GM23338 (cell line): ENCODE results near the gene TRPM2. TPM values are rescaled to one million over a fixed set of nuclear protein-coding genes. Genes with fewer than 3 reads are reported as not detected.

Source experiments
- ATAC-seq: fragments of 200-7000 bp; cut with Tn5 transposase; 3 replicates; pipeline ENCODE4 v1.9.1; 2020
- DNase-seq: peaks from one replicate; pipeline ENCODE4 v3.0.0-alpha.2; 2015; ENCODE audit warnings: low spot score
- H2AFZ ChIP-seq: fragments of 200-600 bp; sonication (generic); 2 replicates; pipeline ENCODE4 v1.8.0; 2016; ENCODE audit warnings: antibody characterized with exemption, mild to moderate bottlenecking, moderate library complexity
- H3F3A ChIP-seq: fragments of 200-600 bp; sonication (generic); replicated peaks from 2 replicates; pipeline ENCODE4 v1.8.0; 2017; ENCODE audit warnings: antibody characterized with exemption, mixed run types, low read depth
- H3K27ac ChIP-seq: fragments of 200-600 bp; sonication (generic); 2 replicates; pipeline ENCODE4 v1.6.1; 2016; ENCODE audit warnings: low read depth
- H3K27me3 ChIP-seq: fragments of 200-600 bp; sonication (generic); 2 replicates; pipeline ENCODE4 v1.8.0; 2016; ENCODE audit warnings: mild to moderate bottlenecking, mixed run types, moderate library complexity; ENCODE audit not compliant: insufficient read depth
- H3K36me3 ChIP-seq: fragments of 200-600 bp; sonication (generic); 2 replicates; pipeline ENCODE4 v1.8.0; 2016; ENCODE audit warnings: mild to moderate bottlenecking; ENCODE audit not compliant: insufficient read depth
- H3K4me1 ChIP-seq: fragments of 200-600 bp; sonication (generic); 2 replicates; pipeline ENCODE4 v1.8.0; 2016; ENCODE audit warnings: mild to moderate bottlenecking, moderate library complexity; ENCODE audit not compliant: insufficient read depth
- H3K4me2 ChIP-seq: fragments of 200-600 bp; sonication (generic); 2 replicates; pipeline ENCODE4 v1.7.1; 2017; ENCODE audit warnings: mixed run types
- H3K4me3 ChIP-seq: fragments of 200-600 bp; sonication (generic); 2 replicates; pipeline ENCODE4 v1.6.1; 2016; ENCODE audit warnings: mixed run types
- H3K79me2 ChIP-seq: fragments of 200-600 bp; sonication (generic); replicated peaks from 2 replicates; pipeline ENCODE4 v1.8.0; 2017; ENCODE audit warnings: mild to moderate bottlenecking; ENCODE audit not compliant: insufficient read depth
- H3K9me2 ChIP-seq: fragments of 200-600 bp; sonication (generic); 2 replicates; pipeline ENCODE4 v1.8.0; 2017; ENCODE audit not compliant: insufficient read depth
- H4K20me1 ChIP-seq: fragments of 200-600 bp; sonication (generic); replicated peaks from 2 replicates; pipeline ENCODE4 v1.8.0; 2017; ENCODE audit warnings: mild to moderate bottlenecking; ENCODE audit not compliant: insufficient read depth
- H3K27ac Mint-ChIP-seq: 2 replicates; pipeline ENCODE4 v1.8.0; 2020; ENCODE audit warnings: inconsistent platforms, mild to moderate bottlenecking, moderate library complexity, mixed read lengths
- H3K27me3 Mint-ChIP-seq: 3 replicates; pipeline ENCODE4 v1.8.0; 2022; ENCODE audit warnings: low read depth, mild to moderate bottlenecking, moderate library complexity, mixed read lengths, inconsistent platforms; ENCODE audit not compliant: insufficient read depth, poor library complexity
- H3K36me3 Mint-ChIP-seq: 3 replicates; pipeline ENCODE4 v1.8.0; 2021; ENCODE audit warnings: low read depth, mild to moderate bottlenecking, inconsistent platforms, moderate library complexity, mixed read lengths
- H3K4me1 Mint-ChIP-seq: 3 replicates; pipeline ENCODE4 v1.8.0; 2020; ENCODE audit warnings: mild to moderate bottlenecking, inconsistent platforms, mixed read lengths
- H3K4me3 Mint-ChIP-seq: 3 replicates; pipeline ENCODE4 v1.8.0; 2021; ENCODE audit warnings: moderate library complexity, mild to moderate bottlenecking, inconsistent platforms, mixed read lengths
- H3K9me3 Mint-ChIP-seq: 3 replicates; pipeline ENCODE4 v1.8.0; 2020; ENCODE audit warnings: moderate library complexity, mild to moderate bottlenecking, inconsistent platforms, mixed read lengths
- CREB1 ChIP-seq: fragments of 250-450 bp; sonication (Bioruptor Pico); IDR thresholded peaks from 2 replicates; pipeline ENCODE4 v1.5.0; 2020; ENCODE audit warnings: low read depth, mild to moderate bottlenecking, moderate library complexity
- CTCF ChIP-seq, 2 experiments: fragments of 200-600 bp in 1 of 2; sonication (generic) in 1 of 2; conservative IDR thresholded peaks; 2 replicates each; pipeline versions ENCODE4 v1.5.1 to v1.6.1; 2016 to 2017; ENCODE audit warnings: antibody characterized with exemption in 2 of 2, low read depth in 2 of 2, mild to moderate bottlenecking in 2 of 2, moderate library complexity in 1 of 2
- ETS1 ChIP-seq: IDR thresholded peaks from 2 replicates; pipeline ENCODE4 v1.6.1; 2016; ENCODE audit warnings: antibody characterized with exemption
- EZH2 ChIP-seq: fragments of 200-600 bp; sonication (generic); IDR thresholded peaks from one replicate; pipeline ENCODE4 v1.8.0; 2017; ENCODE audit warnings: antibody characterized with exemption, mild to moderate bottlenecking, low read depth; ENCODE audit not compliant: unreplicated experiment
- EZH2phosphoT487 ChIP-seq: fragments of 200-600 bp; sonication (generic); IDR thresholded peaks from one replicate; pipeline ENCODE4 v1.8.1; 2018; ENCODE audit warnings: antibody characterized with exemption; ENCODE audit not compliant: unreplicated experiment
- JUNB ChIP-seq: IDR thresholded peaks from one replicate; pipeline ENCODE4 v1.6.1; 2016; ENCODE audit warnings: antibody characterized with exemption; ENCODE audit not compliant: unreplicated experiment
- NANOG ChIP-seq: IDR thresholded peaks from 2 replicates; pipeline ENCODE4 v1.6.1; 2016; ENCODE audit warnings: antibody characterized with exemption, borderline replicate concordance
- POLR2AphosphoS5 ChIP-seq: IDR thresholded peaks from 2 replicates; pipeline ENCODE4 v1.6.1; 2016; ENCODE audit warnings: antibody characterized with exemption, low read depth
- REST ChIP-seq: IDR thresholded peaks from one replicate; pipeline ENCODE4 v1.6.1; 2018; ENCODE audit warnings: antibody characterized with exemption; ENCODE audit not compliant: unreplicated experiment
- STAT1 ChIP-seq: IDR thresholded peaks from one replicate; pipeline ENCODE4 v1.6.1; 2016; ENCODE audit warnings: antibody characterized with exemption; ENCODE audit not compliant: unreplicated experiment
- ZNF114 ChIP-seq: fragments of 250-450 bp; sonication (Bioruptor Pico); IDR thresholded peaks from 2 replicates; pipeline ENCODE4 v1.5.0; 2020; ENCODE audit warnings: mild to moderate bottlenecking, moderate library complexity
- ZNF331 ChIP-seq: fragments of 250-450 bp; sonication (Bioruptor Pico); IDR thresholded peaks from 2 replicates; pipeline ENCODE4 v1.5.0; 2020; ENCODE audit warnings: low read depth, mild to moderate bottlenecking, moderate library complexity
- ZNF462 ChIP-seq: fragments of 250-450 bp; sonication (Bioruptor Pico); IDR thresholded peaks from 2 replicates; pipeline ENCODE4 v1.5.0; 2020; ENCODE audit warnings: mild to moderate bottlenecking, moderate library complexity
- polyA plus RNA-seq: library from polyadenylated mRNA; unstranded; fragments of >200 nt; fragmentation: Nextera tagmentation; extraction: Ambion mirVana; gene quantifications from 2 replicates; pipeline ENCODE4 v1.2.1, GENCODE V29; 2016
- total RNA-seq: library from RNA; depleted of rRNA; stranded (reverse); fragments of >200 nt; shearing (Covaris generic); gene quantifications from 2 replicates; pipeline ENCODE4 v1.2.3, GENCODE V29; 2014

The TRPM2 gene
- total and polyA plus RNA-seq, 2 experiments from 2014 or later = 0.53 to 0.83 TPM

GRCh38 chr21:44354001-44354405 lies 582 bp downstream of the TRPM2 start:
- Mint-ChIP-seq H3K27me3 (peaks cover 31% of the 10 kb centered on the region), H3K36me3 (no peaks in the 10 kb centered on the region), H3K27ac (no peak overlapping the region), H3K4me1 (no peaks in the 10 kb centered on the region), H3K9me3 (no peaks in the 10 kb centered on the region; the same call in 2 of the 3 replicates), H3K4me3 (no peak overlapping the region)
- H3F3A ChIP-seq = no peaks in the 10 kb centered on the region
- H4K20me1 ChIP-seq = no peaks in the 10 kb centered on the region
- H3K27me3 ChIP-seq = peaks cover 29% of the 10 kb centered on the region
- no peak for TF ChIP-seq EZH2phosphoT487
- no peak for TF ChIP-seq REST
- no peak for TF ChIP-seq ETS1
- no peak for TF ChIP-seq NANOG
- TF ChIP-seq ZNF331 (CRISPR knock-in tag) = no peak
- no peak for TF ChIP-seq CTCF (conservative IDR thresholded peaks at IDR 0.05; ENCODE audit: low read depth in 2 of 2)
- TF ChIP-seq STAT1 = no peak
- TF ChIP-seq ZNF114 (CRISPR knock-in tag) = no peak
- TF ChIP-seq CREB1 (CRISPR knock-in tag) = no peak
- no peak for TF ChIP-seq EZH2
- TF ChIP-seq JUNB = no peak
- TF ChIP-seq ZNF462 (CRISPR knock-in tag) = no peak
- TF ChIP-seq POLR2AphosphoS5 = no peak
- no peaks in the 10 kb centered on the region for H3K36me3 ChIP-seq
- no peak overlapping the region for H3K27ac ChIP-seq
- no peaks in the 10 kb centered on the region; the same call in 1 of the 2 replicates for H3K4me1 ChIP-seq
- no peaks in the 10 kb centered on the region for H3K9me2 ChIP-seq
- H3K4me3 ChIP-seq = no peak overlapping the region
- no peak overlapping the region for H3K4me2 ChIP-seq
- DNase-seq = no peak
- no peaks in the 10 kb centered on the region for H3K79me2 ChIP-seq
- no peak overlapping the region for H2AFZ ChIP-seq
- no peak for ATAC-seq
